GM19452 (cell line): ENCODE measurements around the gene TTYH2.

Experiments used
- ATAC-seq: cut with Tn5 transposase; IDR thresholded peaks from one replicate; pipeline ENCODE4 v1.9.1; 2021; ENCODE audit not compliant: unreplicated experiment

The TTYH2 gene

DNA sequence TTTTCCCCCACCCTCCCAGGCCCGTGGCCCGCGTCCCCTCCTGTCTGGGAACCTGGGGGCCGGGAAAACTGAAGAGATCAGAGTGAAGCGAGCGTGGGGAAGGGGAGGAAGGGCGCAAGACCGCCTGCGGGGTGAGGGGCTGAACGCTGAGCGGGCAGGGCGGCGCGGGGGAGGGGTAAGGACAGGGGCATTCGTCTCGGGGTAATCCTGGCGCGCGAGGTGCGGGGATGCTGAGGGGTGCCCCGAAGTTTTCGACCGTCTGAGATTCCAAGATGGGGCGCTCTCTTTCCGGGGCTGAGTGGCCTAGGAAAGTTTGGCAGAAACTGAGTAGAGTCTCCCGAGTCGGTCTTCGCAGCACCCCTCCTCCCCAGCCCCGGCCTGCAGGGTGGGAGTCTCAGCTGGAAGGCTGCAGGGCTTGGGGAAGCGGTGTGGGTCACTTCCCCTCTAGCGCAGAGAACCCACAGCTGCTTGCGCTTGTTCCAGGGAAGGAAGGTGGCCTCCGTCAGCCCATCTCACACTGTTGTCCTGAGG, 555 bp downstream of the TTYH2 start:
- no peak for ATAC-seq

DNA sequence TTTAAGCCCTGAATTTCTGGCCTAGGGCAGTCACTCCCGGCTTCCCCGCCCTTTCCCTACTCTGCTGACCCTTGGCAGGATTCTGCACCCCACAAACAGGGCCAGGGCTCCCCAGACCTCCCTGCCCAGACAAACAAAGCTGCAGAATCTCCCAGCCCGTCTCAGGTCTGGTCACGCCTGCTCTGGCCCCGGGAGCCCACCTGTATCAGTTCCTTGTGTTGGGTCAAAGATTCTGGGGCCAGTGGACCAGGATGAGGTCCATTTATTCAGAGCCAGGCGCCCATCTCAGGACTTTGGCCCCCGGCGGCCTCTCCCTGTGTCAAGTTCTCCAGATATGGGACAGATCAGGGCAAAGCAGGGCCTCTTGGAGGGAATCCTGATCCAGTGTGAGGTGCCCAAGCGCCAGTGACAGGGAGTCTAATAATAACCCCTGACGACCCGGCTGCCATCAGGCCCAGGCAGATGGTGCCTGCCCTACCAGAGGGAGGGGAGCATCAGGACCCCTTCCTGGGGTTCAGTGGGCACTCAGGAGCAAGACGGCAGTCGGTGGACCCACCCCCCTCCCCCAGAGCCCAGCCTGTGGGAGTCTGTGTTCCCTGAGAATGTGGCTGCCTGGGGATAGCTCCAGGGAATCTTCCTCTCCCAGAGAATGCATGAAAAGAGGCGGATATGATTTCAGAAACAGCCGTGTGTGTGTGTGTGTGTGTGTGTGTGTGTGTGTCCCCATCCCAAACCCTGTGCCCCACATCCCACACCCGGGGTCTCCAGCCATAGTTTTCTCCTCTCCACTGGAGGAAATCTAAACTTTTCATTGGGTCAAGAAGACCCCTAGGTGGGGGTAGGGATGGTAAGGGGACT, 1.3 kb downstream of the TTYH2 start:
- no peak for ATAC-seq

DNA sequence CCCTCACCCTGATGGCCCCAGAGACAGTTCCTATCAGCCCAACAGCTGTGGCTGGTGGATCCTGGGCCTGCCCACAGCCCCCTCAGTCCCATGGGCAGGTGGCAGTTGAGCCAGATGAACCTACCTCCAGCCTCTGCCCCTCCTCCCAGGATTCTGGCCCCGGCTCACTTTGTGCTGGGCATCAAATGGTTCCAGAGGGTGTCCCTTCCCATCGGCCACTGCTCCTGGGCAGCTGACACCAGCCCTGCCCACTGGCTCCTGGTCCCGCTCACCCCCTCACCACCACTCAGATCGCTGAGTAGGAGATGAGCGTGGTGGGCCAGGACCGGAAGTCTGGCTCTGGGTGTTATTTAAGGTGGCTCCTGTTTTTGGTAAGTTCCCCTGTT, 2.0 kb downstream of the TTYH2 start:
- ATAC-seq = no peak

DNA sequence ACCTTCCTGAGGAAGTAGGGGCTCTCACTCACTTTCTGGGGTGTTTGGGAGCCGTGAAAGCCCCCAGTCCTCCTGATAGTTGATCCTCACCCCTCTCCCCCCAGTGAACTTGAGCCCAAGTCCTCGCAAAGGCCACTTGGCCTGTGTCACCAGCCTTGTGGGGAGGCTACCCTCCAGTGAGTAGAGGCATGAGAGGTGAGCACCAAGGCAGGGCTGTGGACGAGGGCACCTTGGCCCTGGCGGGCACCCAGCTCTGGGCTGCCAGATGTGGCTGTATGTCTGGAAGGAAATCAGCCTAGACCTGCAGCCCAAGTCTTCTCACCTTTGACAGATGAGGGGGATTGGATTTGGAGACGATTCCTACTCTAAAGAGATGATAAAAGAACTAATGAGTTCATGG, 3.1 kb downstream of the TTYH2 start:
- no peak for ATAC-seq

DNA sequence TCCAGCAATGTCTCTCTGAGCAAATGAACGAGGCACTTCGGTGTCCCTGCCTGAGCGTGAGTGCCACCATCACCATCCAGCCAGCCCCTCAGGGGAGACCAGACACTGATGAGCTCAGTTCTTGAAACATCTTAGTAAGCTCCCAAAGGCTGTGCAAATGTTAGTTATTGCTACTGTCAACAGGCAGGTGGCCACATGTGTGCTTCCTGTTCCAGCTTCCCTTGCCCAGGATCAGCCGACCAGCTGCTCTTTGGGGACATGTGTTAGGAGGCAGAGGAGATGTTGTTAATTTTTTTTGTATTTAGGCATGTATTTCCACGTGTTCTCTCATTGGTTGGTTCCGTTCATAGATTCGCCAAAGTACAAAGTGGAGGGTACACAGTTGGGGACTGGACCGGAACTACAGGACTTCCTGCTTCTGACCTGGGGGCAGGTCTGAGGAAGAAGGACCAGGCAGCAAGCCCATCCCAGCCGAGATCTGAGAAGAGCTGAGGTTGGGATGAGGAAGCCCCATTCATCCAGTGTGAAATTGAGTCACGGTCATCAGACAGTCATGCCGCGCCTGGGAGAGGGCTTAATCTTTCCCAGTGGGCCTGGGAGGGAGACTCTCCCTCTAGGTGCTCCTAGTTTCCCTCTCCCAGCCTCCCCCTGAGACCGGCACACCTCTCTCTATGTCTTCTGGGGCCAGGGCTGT, 3.8 kb downstream of the TTYH2 start:
- no peak for ATAC-seq

DNA sequence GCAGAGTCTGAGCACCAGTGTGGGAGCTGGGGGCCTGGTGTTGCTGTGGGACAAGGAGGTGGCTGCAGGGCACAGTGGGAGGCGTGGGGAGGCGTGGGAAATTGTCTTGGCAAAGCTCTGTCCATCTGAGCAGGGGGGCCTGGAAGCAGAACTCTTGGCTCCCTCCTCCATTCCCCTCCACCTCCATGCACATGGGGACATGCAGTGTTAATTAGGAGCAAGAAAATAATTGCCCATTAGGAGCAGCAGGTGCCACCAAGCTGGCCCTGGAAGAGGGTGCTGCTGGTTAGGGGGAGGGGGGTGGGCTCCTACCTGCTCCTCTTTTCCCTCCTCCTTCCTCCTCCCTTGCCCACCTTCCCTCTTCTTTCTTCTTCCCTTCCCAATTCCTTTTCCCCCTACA, 4.5 kb downstream of the TTYH2 start:
- no peak for ATAC-seq

- ATAC-seq = no peak
These were observed 5.1 kb downstream of the TTYH2 start for GRCh38 chr17:74218436-74218835.

DNA sequence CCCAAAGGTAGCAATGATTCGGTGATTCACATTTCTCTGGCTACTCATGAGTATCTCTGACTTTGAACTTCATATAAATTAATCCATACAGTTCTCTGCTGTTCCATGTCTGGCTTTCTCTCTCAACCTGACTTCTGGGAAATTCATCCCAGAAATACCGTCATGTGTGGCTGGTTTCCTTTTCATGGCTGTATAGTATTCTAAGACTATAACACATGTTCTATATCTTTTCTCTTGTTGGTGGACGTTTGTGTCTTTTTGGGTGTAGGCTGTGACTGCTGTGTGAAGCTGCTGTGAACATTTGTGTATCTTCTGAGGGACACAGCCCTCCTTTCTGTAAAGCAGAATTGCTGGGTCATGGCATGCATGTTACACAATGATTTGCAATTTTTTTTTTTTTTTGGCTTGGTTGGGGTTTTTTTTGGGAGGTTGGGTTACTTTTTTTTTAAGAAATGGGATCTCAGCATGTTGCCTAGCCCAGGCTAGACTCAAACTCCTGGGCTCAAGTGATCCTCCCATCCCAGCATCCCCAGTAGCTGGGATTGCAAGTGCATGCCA, 6.3 kb downstream of the TTYH2 start:
- no peak for ATAC-seq

DNA sequence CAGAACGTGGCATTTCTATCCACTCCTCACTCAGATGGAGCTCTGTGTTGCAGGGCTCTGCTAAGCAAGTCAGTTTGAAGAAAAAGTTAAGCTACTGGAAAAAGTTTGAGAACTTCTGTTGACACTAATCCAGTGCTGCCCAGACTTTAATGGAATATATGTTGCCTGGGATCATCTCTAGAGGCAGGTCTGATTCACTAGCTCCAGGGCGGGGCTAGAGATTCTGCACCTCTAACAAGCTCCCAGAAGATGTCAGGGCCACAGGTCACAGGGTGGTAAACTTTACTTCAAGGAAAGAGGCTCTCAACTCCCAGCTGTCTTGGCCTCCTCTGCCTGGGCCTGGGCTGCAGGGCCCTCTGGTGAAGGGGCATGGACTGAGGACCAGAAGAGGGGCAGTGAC, 6.8 kb downstream of the TTYH2 start:
- no peak for ATAC-seq

DNA sequence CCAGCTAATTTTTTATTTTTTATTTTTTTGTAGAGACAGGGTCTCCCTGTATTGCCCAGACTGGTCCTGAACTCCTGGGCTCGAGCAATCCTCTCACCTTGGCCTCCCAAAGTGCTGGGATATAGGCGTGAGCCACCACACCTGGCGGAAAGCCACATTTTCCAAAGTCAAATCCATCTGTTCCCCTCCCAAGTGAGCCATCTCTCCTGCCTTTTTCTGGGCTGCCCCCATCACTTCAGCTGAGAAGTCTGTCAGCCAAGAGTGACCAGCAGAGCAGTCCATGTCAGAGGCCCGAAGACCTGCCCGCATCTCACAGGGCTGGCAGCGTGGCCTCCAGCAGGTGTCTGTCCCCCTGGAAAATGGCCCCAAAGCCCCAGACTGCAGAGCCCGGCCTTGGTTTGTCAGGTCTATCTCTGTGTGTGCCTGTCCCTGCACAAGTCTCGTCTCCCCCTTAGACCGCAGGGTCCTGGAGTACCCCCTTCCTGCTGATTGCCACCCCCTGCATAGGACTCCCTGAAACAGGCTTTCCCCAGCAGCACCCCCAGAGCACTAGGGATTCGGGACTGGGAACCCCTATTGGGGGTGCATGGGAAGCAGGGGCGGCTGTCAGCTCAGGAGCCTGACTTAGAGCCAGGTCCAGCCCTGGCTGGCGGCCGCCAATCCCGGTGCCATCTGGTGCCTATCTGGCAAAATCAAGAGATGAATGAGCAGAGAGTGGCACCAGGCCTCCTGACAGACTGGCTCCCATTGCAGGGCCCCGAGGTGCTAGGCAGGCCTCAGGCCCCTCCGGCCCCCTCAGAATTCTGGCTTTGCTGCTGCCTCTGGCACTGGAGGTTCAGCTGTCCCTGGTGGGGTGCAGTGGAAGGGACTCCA, 7.8 kb downstream of the TTYH2 start:
- ATAC-seq = no peak

DNA sequence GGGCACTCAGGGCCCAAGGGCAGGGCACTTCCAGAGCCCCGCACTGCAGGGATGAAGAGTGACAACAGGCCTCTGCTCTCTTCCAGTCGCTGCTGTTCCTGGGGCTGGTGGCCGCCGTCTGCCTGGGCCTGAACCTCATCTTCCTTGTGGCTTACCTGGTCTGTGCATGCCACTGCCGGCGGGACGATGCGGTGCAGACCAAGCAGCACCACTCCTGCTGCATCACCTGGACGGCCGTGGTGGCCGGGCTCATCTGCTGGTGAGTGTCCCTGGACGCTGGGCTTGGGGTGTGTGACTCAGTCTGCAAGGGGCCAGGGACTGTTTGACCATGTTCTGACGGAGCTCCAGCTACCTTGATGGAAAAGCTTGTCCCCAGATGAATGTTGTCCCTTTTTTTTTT, 9.0 kb downstream of the TTYH2 start:
- ATAC-seq = no peak

GRCh38 chr17:74223901-74224300, 10.5 kb downstream of the TTYH2 start:
- ATAC-seq = no peak

- ATAC-seq = no peak
These were observed 11.8 kb downstream of the TTYH2 start for GRCh38 chr17:74224959-74225725.

- ATAC-seq = no peak
These were observed 12.9 kb downstream of the TTYH2 start for GRCh38 chr17:74226252-74226651.

DNA sequence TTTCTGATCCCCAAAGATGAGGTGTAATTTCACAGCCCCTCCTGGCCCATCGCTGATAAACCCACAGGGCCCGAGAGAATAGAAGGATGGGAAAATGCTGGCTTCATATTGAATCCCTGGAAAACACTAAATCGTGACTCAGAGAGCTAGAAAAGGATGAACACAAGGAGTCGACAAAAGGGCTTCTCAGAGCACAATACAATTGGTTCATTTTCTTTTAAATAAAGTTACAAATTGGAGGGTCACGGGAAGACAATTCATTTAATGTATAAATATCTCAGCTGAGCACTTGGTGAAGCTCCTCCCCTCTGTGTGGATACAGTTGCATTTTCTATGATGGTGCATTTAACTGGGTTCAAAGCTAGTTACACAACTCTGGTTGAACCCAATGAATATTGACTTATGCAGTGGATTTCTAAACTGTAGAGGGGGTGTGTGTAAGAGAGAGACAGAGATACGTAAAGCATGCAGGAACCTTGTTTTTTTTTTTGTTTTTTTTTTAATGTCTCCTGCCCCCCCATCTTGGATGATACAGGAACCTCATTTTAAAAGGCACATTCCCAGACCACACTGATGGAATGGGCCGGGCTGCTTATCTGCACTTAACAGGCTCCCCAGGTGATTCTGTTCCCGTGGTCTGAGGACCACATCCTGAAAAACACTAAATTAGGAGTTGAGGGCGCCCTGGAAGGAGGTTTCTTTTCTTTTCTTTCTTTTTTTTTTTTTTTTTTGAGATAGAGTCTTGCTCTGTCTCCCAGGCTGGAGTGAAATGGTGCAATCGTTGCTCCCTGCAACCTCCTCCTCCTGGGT, 14.1 kb downstream of the TTYH2 start:
- no peak for ATAC-seq

DNA sequence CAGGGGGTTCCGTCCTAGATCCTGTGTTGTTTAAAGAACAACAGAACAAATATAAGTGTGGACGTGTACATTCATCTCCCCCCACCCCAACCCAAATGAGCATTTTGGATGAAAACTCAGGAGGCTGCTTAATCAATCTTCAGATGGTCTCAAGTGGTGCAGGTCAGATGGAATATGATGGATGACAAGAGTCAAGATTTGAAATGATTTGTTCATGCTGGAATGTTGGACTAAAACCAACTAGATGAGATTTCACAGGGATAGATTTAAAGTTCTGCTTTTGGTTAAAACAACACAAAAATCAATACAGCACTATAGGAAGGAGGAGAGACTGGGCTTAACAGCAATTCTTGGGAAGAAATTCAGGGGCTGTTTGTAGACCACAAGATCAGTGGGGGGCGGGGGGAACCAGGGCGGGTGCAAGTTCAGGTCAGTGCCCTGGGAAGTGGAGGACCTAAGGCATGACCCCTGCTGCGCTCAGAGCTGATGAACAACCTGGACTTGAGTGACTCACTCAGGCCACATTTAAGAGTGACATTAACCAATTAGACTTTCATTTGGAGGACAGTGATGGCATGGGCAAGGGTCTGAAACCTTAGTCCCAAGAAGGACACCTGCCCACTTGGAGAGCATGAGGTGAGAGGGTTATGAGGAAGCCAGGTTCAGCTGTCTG, 15.1 kb downstream of the TTYH2 start:
- no peak for ATAC-seq

DNA sequence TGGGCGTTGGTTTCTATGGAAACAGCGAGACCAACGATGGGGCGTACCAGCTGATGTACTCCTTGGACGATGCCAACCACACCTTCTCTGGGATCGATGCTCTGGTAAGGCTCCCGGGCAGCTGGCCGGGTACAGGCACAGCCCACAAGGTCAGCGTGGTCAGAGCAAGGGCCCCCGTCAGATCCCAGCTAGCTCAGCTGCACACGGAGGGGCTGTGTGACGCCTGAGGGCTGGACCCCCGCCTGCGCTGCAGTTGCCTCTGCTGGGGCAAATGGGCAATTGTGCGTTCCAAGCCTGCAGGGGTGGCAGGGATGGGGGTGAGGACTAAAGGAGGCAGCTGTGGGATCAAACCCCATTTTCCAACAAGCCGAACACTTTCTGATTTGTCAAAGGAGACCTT, 17.5 kb downstream of the TTYH2 start:
- ATAC-seq = no peak

DNA sequence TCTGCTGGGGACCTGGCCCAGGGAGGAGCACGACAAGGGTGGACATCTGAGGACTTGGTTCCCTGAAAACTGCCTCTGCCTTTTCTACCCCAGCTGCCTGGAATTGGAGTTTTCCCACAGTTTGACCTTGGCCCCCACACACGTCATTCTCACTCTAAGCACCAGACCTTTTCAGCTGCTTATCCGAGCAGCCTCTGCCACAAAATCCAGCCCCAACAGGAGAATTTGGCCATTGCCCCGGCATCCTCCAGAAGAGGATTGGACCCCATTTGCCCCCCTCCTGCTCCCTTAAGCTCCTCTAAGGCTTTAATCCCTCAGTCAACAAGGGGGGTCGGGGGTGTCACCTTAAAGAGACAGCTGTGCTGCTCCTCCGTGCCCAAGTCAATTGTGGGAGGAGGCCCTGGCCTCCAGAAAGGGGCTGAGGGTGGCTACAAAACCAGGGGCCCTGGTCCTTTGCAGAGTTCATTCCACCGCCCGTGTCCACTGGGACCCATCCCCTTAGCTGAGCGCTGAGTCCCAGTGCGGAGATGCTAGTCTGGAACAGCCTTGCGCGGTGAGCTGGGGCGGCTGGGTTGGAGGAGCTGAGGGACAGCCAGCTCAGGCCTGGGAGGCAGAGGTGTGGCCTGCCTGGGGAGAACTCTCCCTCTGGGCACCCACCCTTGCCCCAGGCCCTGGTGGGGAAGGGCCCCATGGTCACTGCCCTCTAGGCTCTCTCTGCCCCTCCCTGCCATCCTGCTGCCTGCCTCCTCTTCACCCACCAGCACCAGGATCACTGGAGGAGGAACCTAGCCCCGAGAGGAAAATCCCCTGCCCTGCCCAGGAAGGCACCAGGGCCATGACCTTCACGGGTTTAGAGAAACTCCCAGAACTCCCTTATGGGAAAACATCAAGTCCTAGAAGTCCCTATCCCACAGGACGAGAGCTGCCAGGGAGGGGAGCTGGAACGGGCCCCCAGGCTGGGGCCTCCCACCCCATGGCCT, 18.8 kb downstream of the TTYH2 start:
- no peak for ATAC-seq
